ENCODE results near the gene MYLK2. TPM values are rescaled to one million over a fixed set of nuclear protein-coding genes. Genes with fewer than 3 reads are reported as not detected.
"Not testable (repeated sequence)": the region's sequence is repeated elsewhere in the genome, so short reads cannot be mapped to it uniquely, and the experiment has no call there.

Gene MYLK2
- total RNA-seq, 1 donor from 2014 or later: 0.44 TPM

DNA sequence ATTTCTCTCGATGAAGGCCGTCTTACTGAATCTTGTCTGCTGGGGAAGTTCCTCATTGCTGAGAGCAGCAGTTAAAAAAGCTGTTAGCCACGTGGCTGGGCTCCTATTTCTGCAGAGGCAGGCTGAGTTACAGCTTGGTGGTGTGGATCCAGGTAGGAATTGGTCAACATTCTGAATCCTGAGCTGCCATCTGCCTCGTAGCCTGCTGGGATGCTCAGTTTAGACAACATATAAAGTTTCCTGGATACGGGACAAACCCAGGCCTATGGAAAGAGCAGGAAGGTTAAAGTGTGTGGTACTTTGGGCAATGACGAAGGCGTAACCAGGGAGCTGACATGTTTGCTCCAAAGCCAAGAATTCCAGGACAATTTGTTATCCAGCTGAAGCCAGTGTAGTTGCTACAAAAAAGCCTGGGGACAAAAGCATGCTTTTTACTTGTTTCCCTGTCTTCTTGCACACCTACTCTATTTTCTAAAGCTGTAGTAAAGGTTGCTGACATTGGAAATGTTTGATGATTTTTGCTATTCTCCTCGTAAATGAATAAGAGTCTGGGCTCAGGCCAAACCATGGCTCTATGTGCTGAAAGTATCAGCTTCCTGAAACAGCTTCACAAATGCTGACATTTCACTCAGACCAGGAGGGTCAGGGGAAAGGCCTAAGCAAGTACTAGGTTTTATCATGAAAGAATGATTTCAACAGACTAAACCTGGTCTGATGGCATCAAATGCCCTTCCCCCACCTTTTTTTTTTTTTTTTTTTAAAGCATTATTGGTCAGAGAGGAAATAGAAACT lies 12.4 kb upstream of the MYLK2 start:
- Mint-ChIP-seq H3K36me3 (ENCODE audit: low read depth) (peaks cover 25% of the 10 kb centered on the region), H3K9me3 (no peaks in the 10 kb centered on the region), H3K27me3 (ENCODE audit: insufficient read depth) (no peaks in the 10 kb centered on the region), H3K27ac (no peak overlapping the region), H3K4me3 (no peak overlapping the region), H3K4me1 (ENCODE audit: low read depth) (peaks cover 10% of the 10 kb centered on the region)
- intact Hi-C loops (cut with micrococcal nuclease): no loop called here
- no peak for DNase-seq (ENCODE audit: low spot score)

DNA sequence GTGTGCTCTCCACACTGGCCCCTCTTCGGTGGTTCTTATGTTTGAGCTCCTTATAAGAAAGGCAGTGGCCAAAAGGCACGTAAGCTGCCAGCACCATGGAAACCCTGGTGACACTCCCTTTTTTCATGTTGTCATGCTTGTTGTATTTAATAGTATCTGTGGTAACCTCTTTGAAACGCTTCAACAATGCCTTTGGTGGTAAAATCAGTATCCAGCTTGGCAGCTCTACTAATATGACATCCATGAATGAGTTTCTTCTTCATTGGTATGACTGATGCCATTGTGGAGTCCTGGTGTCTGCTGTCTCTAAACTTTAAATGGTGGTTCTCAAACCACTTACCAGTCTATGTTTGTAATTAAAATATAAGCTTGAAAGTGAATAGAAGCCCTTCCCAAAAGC lies 10.7 kb upstream of the MYLK2 start:
- Mint-ChIP-seq H3K9me3 (no peaks in the 10 kb centered on the region), H3K4me1 (ENCODE audit: low read depth) (peaks cover 7% of the 10 kb centered on the region), H3K4me3 (no peak overlapping the region), H3K36me3 (ENCODE audit: low read depth) (peaks cover 16% of the 10 kb centered on the region), H3K27ac (no peak overlapping the region), H3K27me3 (ENCODE audit: insufficient read depth) (no peaks in the 10 kb centered on the region)
- intact Hi-C loops (cut with micrococcal nuclease): no loop called here
- no peak for DNase-seq (ENCODE audit: low spot score)

DNA sequence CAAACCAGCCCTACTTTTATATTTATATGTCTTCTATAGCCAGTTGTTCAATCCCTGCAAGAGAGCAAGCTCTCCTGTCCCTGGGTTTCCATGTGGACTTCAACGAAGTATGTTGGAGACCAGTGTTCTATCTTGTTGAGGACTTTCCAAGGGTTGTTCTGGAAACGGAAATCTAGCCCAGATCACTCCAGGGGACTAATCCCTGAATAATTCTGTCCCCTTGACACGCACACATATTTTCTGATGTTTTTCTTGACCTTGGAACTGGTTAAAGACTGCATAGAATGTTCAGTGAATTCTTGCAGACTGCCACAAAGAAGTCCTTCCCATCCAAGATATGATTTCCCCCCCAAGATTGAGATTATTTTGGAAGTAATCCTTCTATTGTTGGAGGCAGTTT lies 9.5 kb upstream of the MYLK2 start:
- no peak overlapping the region for H3K4me3 Mint-ChIP-seq
- no peaks in the 10 kb centered on the region for H3K9me3 Mint-ChIP-seq
- intact Hi-C loops (cut with micrococcal nuclease): no loop called here
- no peaks in the 10 kb centered on the region for H3K4me1 Mint-ChIP-seq (ENCODE audit: low read depth)
- DNase-seq (ENCODE audit: low spot score): no peak
- peaks cover 8% of the 10 kb centered on the region for H3K36me3 Mint-ChIP-seq (ENCODE audit: low read depth)
- H3K27ac Mint-ChIP-seq: no peak overlapping the region
- no peaks in the 10 kb centered on the region for H3K27me3 Mint-ChIP-seq (ENCODE audit: insufficient read depth)

DNA sequence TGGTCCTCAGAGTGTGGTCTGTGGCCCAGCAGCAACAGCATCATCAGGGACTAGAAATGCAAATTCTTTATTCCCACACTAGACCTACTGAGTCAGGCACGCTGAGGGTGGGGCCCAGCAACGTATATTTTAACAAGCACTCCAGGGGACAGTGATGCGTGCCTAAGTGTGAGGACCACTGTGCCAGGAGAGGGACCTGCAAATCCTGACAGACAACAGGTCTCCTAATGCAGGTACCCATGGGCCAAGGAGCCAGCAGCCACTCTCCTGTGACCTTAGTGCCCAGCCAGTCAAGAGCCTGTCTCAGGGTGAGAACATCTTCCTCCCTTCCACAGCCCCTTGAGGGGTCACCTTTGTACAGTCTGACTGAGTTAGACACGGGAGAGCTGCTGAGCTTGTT lies 8.0 kb upstream of the MYLK2 start:
- Mint-ChIP-seq H3K9me3 (no peaks in the 10 kb centered on the region), H3K4me3 (no peak overlapping the region), H3K36me3 (ENCODE audit: low read depth) (peaks cover 2% of the 10 kb centered on the region), H3K27ac (no peak overlapping the region), H3K27me3 (ENCODE audit: insufficient read depth) (no peaks in the 10 kb centered on the region), H3K4me1 (ENCODE audit: low read depth) (no peaks in the 10 kb centered on the region)
- intact Hi-C loops (cut with micrococcal nuclease): no loop called here
- DNase-seq (ENCODE audit: low spot score): no peak

DNA sequence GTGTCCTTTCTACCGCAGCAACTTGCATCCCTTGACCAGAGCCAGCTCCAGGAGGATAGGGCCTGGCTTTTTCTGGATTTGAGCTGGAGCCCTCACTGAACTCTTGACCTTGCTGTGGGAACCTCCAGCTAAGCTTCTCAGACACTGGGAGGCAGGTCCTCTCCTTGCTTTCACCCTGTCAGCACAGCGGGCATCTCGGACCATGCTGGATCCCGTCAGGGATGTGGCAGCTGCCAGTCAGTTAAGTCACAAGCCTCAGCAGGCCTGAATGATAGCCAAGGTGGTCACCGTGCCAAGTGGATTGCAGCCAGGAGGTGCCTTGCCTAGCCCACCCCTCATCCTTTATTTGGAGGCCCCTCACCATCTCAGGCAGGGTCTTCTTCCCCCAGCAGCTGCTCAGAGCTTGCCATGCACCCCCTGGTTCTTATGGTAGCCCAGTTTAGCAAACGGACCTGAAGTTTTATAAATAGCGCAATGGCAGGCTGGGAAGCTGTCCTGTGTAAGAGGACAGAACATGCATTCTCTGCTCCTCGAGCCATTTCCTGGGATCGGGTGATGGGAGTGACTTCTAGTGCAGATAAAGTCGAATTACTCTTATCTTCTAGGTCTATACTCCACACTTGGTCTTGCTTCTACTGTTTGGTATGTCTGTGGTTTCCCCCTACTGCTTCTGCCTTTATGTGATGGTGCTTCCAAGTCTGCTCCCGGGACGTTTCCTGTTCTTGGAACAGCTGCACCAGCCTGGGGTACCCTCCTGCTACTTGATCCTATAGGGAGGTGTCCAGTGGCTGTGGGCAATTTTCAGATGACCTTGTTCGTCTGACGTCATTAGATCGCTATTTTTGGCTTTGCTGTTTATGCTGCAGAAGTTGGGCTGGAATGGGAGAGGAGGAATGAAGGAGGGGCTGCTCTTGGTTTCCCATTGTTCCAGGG lies 7.1 kb upstream of the MYLK2 start:
- Mint-ChIP-seq H3K36me3 (ENCODE audit: low read depth) (no peaks in the 10 kb centered on the region), H3K27me3 (ENCODE audit: insufficient read depth) (no peaks in the 10 kb centered on the region), H3K4me3 (no peak overlapping the region), H3K27ac (no peak overlapping the region), H3K9me3 (no peaks in the 10 kb centered on the region), H3K4me1 (ENCODE audit: low read depth) (no peaks in the 10 kb centered on the region)
- no peak for DNase-seq (ENCODE audit: low spot score)
- intact Hi-C loops (cut with micrococcal nuclease): no loop called here

DNA sequence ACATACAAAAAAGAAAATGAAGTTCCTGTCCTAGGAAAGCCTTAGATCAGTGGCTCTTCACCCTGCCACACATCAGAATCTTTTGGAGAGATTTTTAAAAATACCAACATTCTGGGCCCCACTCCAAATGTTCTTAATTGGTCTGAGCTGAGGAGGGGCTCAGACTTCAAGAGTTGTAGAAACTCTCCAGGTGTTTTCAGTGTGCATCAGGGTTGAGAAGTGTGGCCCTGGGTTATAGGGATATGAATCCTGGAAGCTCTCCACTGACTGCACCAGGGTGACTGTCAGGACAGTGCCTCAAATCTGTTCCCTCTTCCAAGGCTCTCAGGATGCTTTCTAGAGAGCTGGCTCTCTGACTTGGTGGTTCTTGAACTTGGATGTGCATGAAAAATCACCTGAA lies 5.5 kb upstream of the MYLK2 start:
- Mint-ChIP-seq H3K9me3 (no peaks in the 10 kb centered on the region), H3K4me3 (no peak overlapping the region), H3K27ac (no peak overlapping the region), H3K4me1 (ENCODE audit: low read depth) (no peaks in the 10 kb centered on the region), H3K36me3 (ENCODE audit: low read depth) (no peaks in the 10 kb centered on the region), H3K27me3 (ENCODE audit: insufficient read depth) (no peaks in the 10 kb centered on the region)
- no peak for DNase-seq (ENCODE audit: low spot score)
- intact Hi-C loops (cut with micrococcal nuclease): no loop called here

DNA sequence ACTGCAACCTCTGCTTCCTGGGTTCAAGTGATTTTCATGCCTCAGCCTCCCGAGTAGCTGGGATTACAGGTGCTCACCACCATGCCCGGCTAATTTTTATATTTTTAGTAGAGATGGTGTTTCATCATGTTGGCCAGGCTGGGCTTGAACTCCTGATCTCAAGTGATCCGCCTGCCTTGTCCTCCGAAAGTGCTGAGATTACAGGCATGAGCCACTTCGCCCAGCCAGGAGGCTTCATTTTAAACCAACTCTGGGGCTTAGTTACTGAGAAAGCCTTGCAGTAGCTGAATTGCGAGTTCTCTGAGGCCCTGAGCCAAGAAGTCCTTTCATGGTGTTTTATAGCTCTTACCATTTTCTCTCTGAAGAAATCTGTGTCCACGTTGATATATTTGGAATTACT lies 5.0 kb upstream of the MYLK2 start:
- H3K27ac Mint-ChIP-seq; H3K4me3 Mint-ChIP-seq; H3K4me1 Mint-ChIP-seq (ENCODE audit: low read depth); H3K36me3 Mint-ChIP-seq (ENCODE audit: low read depth); intact Hi-C loops (cut with micrococcal nuclease); H3K9me3 Mint-ChIP-seq; H3K27me3 Mint-ChIP-seq (ENCODE audit: insufficient read depth); DNase-seq (ENCODE audit: low spot score): not testable (repeated sequence)

DNA sequence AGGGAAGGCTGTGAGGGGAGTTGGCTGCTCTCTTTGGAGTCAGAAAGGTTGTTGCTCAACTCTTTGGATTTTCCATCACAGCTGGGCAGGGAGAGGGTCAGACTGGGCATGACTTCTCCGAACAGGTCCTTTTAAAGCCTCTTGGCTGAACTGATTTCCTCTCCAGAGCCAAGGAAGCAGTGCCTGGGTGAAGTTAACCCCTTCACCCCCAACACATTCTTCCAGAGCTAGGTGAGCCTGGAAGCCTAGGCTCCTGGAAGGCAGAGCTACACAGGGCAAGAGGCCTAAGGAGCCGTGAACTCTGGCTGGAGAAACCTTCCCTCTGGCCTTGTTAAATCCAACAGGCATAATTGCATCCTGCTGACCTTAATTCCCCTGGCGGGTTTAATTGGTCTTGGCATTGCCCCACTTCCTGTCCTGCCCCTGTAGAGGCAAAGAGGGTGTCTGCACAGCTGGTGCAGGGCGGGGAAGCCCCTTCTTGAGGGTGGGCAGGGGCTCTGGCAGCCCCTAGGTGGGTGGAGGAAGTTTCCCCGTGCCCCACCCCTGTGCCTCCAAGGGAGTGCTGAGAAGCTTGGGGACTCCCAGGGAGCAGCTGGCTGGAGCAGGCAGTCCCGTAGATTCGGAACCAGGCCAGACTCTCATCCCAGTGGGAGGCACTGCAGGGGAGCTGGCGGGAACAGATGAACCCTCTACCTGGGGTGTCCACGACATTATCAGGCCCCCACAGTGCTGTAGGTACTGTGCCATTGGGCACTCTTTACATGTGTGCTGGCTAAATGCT lies 3.6 kb upstream of the MYLK2 start:
- Mint-ChIP-seq H3K36me3 (ENCODE audit: low read depth) (no peaks in the 10 kb centered on the region), H3K4me1 (ENCODE audit: low read depth) (no peaks in the 10 kb centered on the region), H3K9me3 (no peaks in the 10 kb centered on the region), H3K27ac (no peak overlapping the region), H3K4me3 (no peak overlapping the region), H3K27me3 (ENCODE audit: insufficient read depth) (no peaks in the 10 kb centered on the region)
- intact Hi-C loops (cut with micrococcal nuclease): no loop called here
- no peak for DNase-seq (ENCODE audit: low spot score)

DNA sequence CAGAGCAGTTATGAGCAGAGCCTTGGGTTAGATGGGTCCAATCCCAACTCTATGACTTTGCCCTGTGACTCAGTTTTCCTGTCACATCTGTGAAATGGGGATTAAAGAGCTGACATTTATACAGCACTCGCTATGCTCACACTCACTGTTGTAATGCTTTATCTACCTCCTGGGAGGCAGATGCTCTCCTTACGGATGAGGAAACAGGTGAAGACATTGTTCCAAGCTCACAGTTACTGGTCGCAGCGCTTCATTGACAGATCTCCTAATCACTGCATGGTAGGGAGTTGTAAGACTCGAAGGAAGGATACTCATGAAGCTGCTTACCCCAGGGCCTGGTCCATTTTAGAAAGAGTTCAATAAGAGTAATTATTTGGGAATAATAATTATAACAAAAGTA lies 2.9 kb upstream of the MYLK2 start:
- no peak for DNase-seq (ENCODE audit: low spot score)
- intact Hi-C loops (cut with micrococcal nuclease): no loop called here
- Mint-ChIP-seq H3K4me1 (ENCODE audit: low read depth) (no peaks in the 10 kb centered on the region), H3K4me3 (no peak overlapping the region), H3K9me3 (no peaks in the 10 kb centered on the region), H3K36me3 (ENCODE audit: low read depth) (no peaks in the 10 kb centered on the region), H3K27me3 (ENCODE audit: insufficient read depth) (no peaks in the 10 kb centered on the region), H3K27ac (no peak overlapping the region)

DNA sequence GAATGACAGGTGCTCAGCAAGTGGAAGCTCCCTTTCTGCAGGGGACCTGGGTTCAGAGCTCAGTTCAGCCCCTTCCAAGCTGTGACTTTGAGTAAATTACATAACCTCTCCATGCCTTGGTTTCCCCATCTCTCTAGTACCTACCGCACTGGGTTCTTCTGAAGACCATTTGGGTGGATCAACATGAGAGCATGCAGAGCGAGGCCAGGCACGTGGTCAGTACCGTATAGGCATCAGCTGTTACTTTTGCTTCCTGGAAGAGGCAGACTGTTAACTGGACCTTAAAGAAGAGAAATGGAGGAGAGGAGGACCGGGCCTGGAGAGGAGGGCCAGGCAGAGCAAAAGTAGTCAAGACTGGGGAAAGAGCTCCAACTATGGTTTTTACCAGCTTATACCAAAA lies 1.7 kb upstream of the MYLK2 start:
- no peak overlapping the region for H3K27ac Mint-ChIP-seq
- intact Hi-C loops (cut with micrococcal nuclease): no loop called here
- DNase-seq (ENCODE audit: low spot score): no peak

DNA sequence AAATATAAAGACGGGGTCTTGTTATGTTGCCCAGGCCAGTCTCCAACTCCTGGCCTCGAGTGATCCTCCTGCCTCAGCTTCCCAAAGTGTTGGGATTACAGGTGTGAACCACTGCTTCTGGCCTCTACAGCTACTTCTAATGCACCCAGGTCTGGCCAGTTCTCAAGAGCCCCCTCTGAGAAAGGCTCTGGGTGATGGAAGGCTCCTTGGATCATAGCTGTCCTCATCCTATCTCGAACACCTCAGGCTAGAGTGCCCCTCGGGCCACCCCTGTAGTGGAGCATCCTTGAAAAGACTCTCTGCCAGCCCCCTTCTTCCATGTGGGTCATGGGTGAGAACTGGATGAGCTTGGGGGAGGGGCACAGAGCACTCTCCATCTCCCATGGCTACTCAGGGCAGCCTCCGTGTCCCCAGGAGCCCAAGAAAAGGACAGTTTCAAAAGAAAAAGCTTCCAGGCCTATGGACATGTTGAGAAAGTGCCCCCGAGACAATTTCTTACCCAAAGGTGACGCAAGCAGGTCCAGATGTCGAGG lies 714 bp upstream of the MYLK2 start:
- intact Hi-C loops (cut with micrococcal nuclease): no loop called here
- H3K9me3 Mint-ChIP-seq: no peaks in the 10 kb centered on the region
- H3K4me3 Mint-ChIP-seq: no peak overlapping the region
- DNase-seq (ENCODE audit: low spot score): no peak
- peaks cover 1% of the 10 kb centered on the region for H3K27me3 Mint-ChIP-seq (ENCODE audit: insufficient read depth)
- no peaks in the 10 kb centered on the region for H3K36me3 Mint-ChIP-seq (ENCODE audit: low read depth)
- no peaks in the 10 kb centered on the region for H3K4me1 Mint-ChIP-seq (ENCODE audit: low read depth)
- no peak overlapping the region for H3K27ac Mint-ChIP-seq

More for the DNA sequence above, 1.7 kb upstream of the MYLK2 start:
- Mint-ChIP-seq H3K4me1 (ENCODE audit: low read depth) (no peaks in the 10 kb centered on the region), H3K36me3 (ENCODE audit: low read depth) (no peaks in the 10 kb centered on the region), H3K27me3 (ENCODE audit: insufficient read depth) (peaks cover 1% of the 10 kb centered on the region), H3K4me3 (no peak overlapping the region), H3K9me3 (no peaks in the 10 kb centered on the region)

DNA sequence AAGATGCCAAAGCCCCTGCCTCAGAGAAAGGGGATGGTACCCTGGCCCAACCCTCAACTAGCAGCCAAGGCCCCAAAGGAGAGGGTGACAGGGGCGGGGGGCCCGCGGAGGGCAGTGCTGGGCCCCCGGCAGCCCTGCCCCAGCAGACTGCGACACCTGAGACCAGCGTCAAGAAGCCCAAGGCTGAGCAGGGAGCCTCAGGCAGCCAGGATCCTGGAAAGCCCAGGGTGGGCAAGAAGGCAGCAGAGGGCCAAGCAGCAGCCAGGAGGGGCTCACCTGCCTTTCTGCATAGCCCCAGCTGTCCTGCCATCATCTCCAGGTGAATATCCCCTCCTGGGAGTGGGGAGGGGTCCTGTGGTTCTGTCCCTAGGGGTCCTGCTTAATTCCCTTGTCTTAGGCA lies 1.1 kb downstream of the MYLK2 start:
- no peak for DNase-seq (ENCODE audit: low spot score)
- no peak overlapping the region for H3K4me3 Mint-ChIP-seq
- H3K27ac Mint-ChIP-seq: no peak overlapping the region
- intact Hi-C loops (cut with micrococcal nuclease): no loop called here
- no peaks in the 10 kb centered on the region for H3K4me1 Mint-ChIP-seq (ENCODE audit: low read depth)
- H3K36me3 Mint-ChIP-seq (ENCODE audit: low read depth): no peaks in the 10 kb centered on the region
- peaks cover 1% of the 10 kb centered on the region for H3K27me3 Mint-ChIP-seq (ENCODE audit: insufficient read depth)
- H3K9me3 Mint-ChIP-seq: no peaks in the 10 kb centered on the region
